ENCODE measurements around the gene PPL. TPM values are rescaled to one million over a fixed set of nuclear protein-coding genes. Genes with fewer than 3 reads are reported as not detected.
A peak's percentile ranks its signal among the peaks of the same experiment; 100 is the strongest.
"Not testable (repeated sequence)": the region's sequence is repeated elsewhere in the genome, so short reads cannot be mapped to it uniquely, and the experiment has no call there.

PPL gene
- total RNA-seq, 1 donor = 27.1 TPM

GRCh38 chr16:4954714-4955113, 17.8 kb upstream of the PPL start:
- peak; percentile 36 for DNase-seq (ENCODE audit: insufficient read length, low spot score, missing footprints)
- H3K4me2 ChIP-seq (ENCODE audit: insufficient read depth, low read length) = no peak overlapping the region
- TF ChIP-seq, protein P1, sequence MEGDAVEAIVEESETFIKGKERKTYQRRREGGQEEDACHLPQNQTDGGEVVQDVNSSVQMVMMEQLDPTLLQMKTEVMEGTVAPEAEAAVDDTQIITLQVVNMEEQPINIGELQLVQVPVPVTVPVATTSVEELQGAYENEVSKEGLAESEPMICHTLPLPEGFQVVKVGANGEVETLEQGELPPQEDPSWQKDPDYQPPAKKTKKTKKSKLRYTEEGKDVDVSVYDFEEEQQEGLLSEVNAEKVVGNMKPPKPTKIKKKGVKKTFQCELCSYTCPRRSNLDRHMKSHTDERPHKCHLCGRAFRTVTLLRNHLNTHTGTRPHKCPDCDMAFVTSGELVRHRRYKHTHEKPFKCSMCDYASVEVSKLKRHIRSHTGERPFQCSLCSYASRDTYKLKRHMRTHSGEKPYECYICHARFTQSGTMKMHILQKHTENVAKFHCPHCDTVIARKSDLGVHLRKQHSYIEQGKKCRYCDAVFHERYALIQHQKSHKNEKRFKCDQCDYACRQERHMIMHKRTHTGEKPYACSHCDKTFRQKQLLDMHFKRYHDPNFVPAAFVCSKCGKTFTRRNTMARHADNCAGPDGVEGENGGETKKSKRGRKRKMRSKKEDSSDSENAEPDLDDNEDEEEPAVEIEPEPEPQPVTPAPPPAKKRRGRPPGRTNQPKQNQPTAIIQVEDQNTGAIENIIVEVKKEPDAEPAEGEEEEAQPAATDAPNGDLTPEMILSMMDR (IDR thresholded peaks at IDR 0.05; ENCODE audit: extremely low read depth, low read depth, low read length) = no peak
- H3K27me3 ChIP-seq (ENCODE audit: insufficient read depth, low read length) = peaks cover 4% of the 10 kb centered on the region
- no peaks in the 10 kb centered on the region for H4K20me1 ChIP-seq (ENCODE audit: insufficient read depth, low read length)
- H3K4me1 ChIP-seq (ENCODE audit: insufficient read depth, low read length) = peaks cover 10% of the 10 kb centered on the region
- no peaks in the 10 kb centered on the region for H3K9me3 ChIP-seq (ENCODE audit: low read depth, low read length)
- H3K27ac ChIP-seq (ENCODE audit: low read depth, low read length) = no peak overlapping the region
- no peak overlapping the region for H2AFZ ChIP-seq (ENCODE audit: low read length)
- H3K36me3 ChIP-seq (ENCODE audit: insufficient read depth, low read length) = no peaks in the 10 kb centered on the region
- no peak overlapping the region for H3K4me3 ChIP-seq (ENCODE audit: insufficient read depth, low read length)
- H3K79me2 ChIP-seq (ENCODE audit: insufficient read depth, low read length) = no peaks in the 10 kb centered on the region

- H3K4me2 ChIP-seq (ENCODE audit: insufficient read depth, low read length); H3K4me3 ChIP-seq (ENCODE audit: insufficient read depth, low read length); H3K4me1 ChIP-seq (ENCODE audit: insufficient read depth, low read length); H3K27me3 ChIP-seq (ENCODE audit: insufficient read depth, low read length); H3K79me2 ChIP-seq (ENCODE audit: insufficient read depth, low read length); H3K27ac ChIP-seq (ENCODE audit: low read depth, low read length); H3K9me3 ChIP-seq (ENCODE audit: low read depth, low read length); DNase-seq (ENCODE audit: insufficient read length, low spot score, missing footprints); H3K36me3 ChIP-seq (ENCODE audit: insufficient read depth, low read length); H2AFZ ChIP-seq (ENCODE audit: low read length); H4K20me1 ChIP-seq (ENCODE audit: insufficient read depth, low read length): not testable (repeated sequence)
Observed at GRCh38 chr16:4951583-4951982, 14.6 kb upstream of the PPL start.

GRCh38 chr16:4949986-4950385, 13.0 kb upstream of the PPL start:
- H4K20me1 ChIP-seq (ENCODE audit: insufficient read depth, low read length) = no peaks in the 10 kb centered on the region
- H3K4me2 ChIP-seq (ENCODE audit: insufficient read depth, low read length) = no peak overlapping the region
- H3K4me1 ChIP-seq (ENCODE audit: insufficient read depth, low read length) = peaks cover 8% of the 10 kb centered on the region
- DNase-seq (ENCODE audit: insufficient read length, low spot score, missing footprints) = peak; percentile 26
- no peak overlapping the region for H3K27ac ChIP-seq (ENCODE audit: low read depth, low read length)
- H2AFZ ChIP-seq (ENCODE audit: low read length) = no peak overlapping the region
- H3K4me3 ChIP-seq (ENCODE audit: insufficient read depth, low read length) = no peak overlapping the region
- H3K79me2 ChIP-seq (ENCODE audit: insufficient read depth, low read length) = no peaks in the 10 kb centered on the region
- H3K27me3 ChIP-seq (ENCODE audit: insufficient read depth, low read length) = no peaks in the 10 kb centered on the region
- H3K9me3 ChIP-seq (ENCODE audit: low read depth, low read length) = no peaks in the 10 kb centered on the region
- TF ChIP-seq, protein P1 (IDR thresholded peaks at IDR 0.05; ENCODE audit: extremely low read depth, low read depth, low read length) = no peak
- H3K36me3 ChIP-seq (ENCODE audit: insufficient read depth, low read length) = no peaks in the 10 kb centered on the region

GRCh38 chr16:4948903-4949766, 12.2 kb upstream of the PPL start:
- no peak overlapping the region for H2AFZ ChIP-seq (ENCODE audit: low read length)
- no peak overlapping the region for H3K4me2 ChIP-seq (ENCODE audit: insufficient read depth, low read length)
- peaks cover 15% of the 10 kb centered on the region for H3K4me1 ChIP-seq (ENCODE audit: insufficient read depth, low read length)
- TF ChIP-seq, protein P1 (IDR thresholded peaks at IDR 0.05; ENCODE audit: extremely low read depth, low read depth, low read length) = no peak
- H3K27ac ChIP-seq (ENCODE audit: low read depth, low read length) = no peak overlapping the region
- no peaks in the 10 kb centered on the region for H3K9me3 ChIP-seq (ENCODE audit: low read depth, low read length)
- no peaks in the 10 kb centered on the region for H4K20me1 ChIP-seq (ENCODE audit: insufficient read depth, low read length)
- no peaks in the 10 kb centered on the region for H3K36me3 ChIP-seq (ENCODE audit: insufficient read depth, low read length)
- H3K79me2 ChIP-seq (ENCODE audit: insufficient read depth, low read length) = no peaks in the 10 kb centered on the region
- H3K27me3 ChIP-seq (ENCODE audit: insufficient read depth, low read length) = no peaks in the 10 kb centered on the region
- peak; percentile 56 for DNase-seq (ENCODE audit: insufficient read length, low spot score, missing footprints)
- no peak overlapping the region for H3K4me3 ChIP-seq (ENCODE audit: insufficient read depth, low read length)
